B cell (primary cell): ENCODE measurements around the gene LRRC37A3. TPM values are rescaled to one million over a fixed set of nuclear protein-coding genes. Genes with fewer than 3 reads are reported as not detected.
"Not testable (repeated sequence)": the region's sequence is repeated elsewhere in the genome, so short reads cannot be mapped to it uniquely, and the experiment has no call there.

ENCODE experiments used
- ATAC-seq: fragments of 200-7000 bp; cut with Tn5 transposase; one replicate; pipeline ENCODE4 v1.10.0; 2021; ENCODE audit warnings: low read depth, mild to moderate bottlenecking, moderate number of reproducible peaks, moderate library complexity
- CTCF ChIA-PET: fragments of 350-600 bp; sonication (Branson Sonifier 250); formaldehyde crosslinking; loops from one replicate; lab custom pipeline; 2021; ENCODE audit warnings: antibody characterized with exemption, inconsistent platforms; lab: Charles Lee
- POLR2A ChIA-PET: fragments of 350-600 bp; sonication (Branson Sonifier 250); formaldehyde crosslinking; loops from one replicate; lab custom pipeline; 2021; ENCODE audit warnings: antibody characterized with exemption; lab: Charles Lee
- DNase-seq: peaks from one replicate; pipeline ENCODE4 v3.0.0; 2013
- H2AFZ ChIP-seq: 2 replicates; pipeline ENCODE4 v1.6.1; 2012; ENCODE audit warnings: mild to moderate bottlenecking, low read depth, low read length; ENCODE audit not compliant: insufficient read depth, poor library complexity, severe bottlenecking
- H3K27ac ChIP-seq, 2 donors: 1 replicate in 1 of 2; 2 replicates in 1 of 2; pipeline ENCODE4 v1.5.1; 2012 to 2013; ENCODE audit warnings: low read length in 2 of 2, mild to moderate bottlenecking in 2 of 2, moderate library complexity in 1 of 2
- H3K27me3 ChIP-seq, 4 experiments: fragments of 200-600 bp in 1 of 4; sonication (generic) in 1 of 4; replicated peaks in 1 of 4; 1 replicate in 2 of 4; 2 replicates in 2 of 4; pipeline versions ENCODE4 v1.6.1 to v1.7.0; 2013 to 2016; ENCODE audit warnings: low read length in 3 of 4, mild to moderate bottlenecking in 2 of 4, mixed read lengths in 1 of 4, moderate library complexity in 1 of 4; ENCODE audit not compliant: insufficient read depth in 4 of 4, control insufficient read depth in 3 of 4; ENCODE audit errors: control extremely low read depth in 1 of 4
- H3K36me3 ChIP-seq, 2 experiments: replicated peaks in 1 of 2; 1 replicate in 1 of 2; 2 replicates in 1 of 2; pipeline versions ENCODE4 v1.6.1 to v1.7.1; 2013; ENCODE audit warnings: low read length in 1 of 2; ENCODE audit not compliant: insufficient read depth in 2 of 2, control insufficient read depth in 1 of 2; ENCODE audit errors: control extremely low read depth in 1 of 2, extremely low read depth in 1 of 2
- H3K4me1 ChIP-seq, 2 donors: fragments of 200-600 bp in 1 of 2; sonication (generic) in 1 of 2; 1 replicate in 1 of 2; 2 replicates in 1 of 2; pipeline versions ENCODE4 v1.5.1 to v1.6.1; 2013 to 2017; ENCODE audit warnings: low read length in 2 of 2; ENCODE audit not compliant: control insufficient read depth in 2 of 2, insufficient read depth in 2 of 2
- H3K4me2 ChIP-seq: replicated peaks from 2 replicates; pipeline ENCODE3; 2012; ENCODE audit warnings: mild to moderate bottlenecking, low read depth, low read length; ENCODE audit not compliant: poor library complexity, severe bottlenecking
- H3K4me3 ChIP-seq, 5 experiments: fragments of 200-600 bp in 1 of 5; sonication (generic) in 1 of 5; 1 replicate in 3 of 5; 2 replicates in 2 of 5; pipeline versions ENCODE4 v1.5.1 to v1.7.0; 2011 to 2016; ENCODE audit warnings: low read length in 4 of 5, mild to moderate bottlenecking in 4 of 5, low read depth in 2 of 5, control low read depth in 1 of 5, moderate library complexity in 1 of 5; ENCODE audit not compliant: insufficient read depth in 1 of 5; ENCODE audit errors: control extremely low read depth in 1 of 5, extremely low read depth in 1 of 5
- H3K79me2 ChIP-seq: fragments of 200-600 bp; sonication (generic); one replicate; pipeline ENCODE4 v1.6.0; 2016; ENCODE audit warnings: low read length; ENCODE audit not compliant: control insufficient read depth, insufficient read depth
- H3K9ac ChIP-seq: fragments of 200-600 bp; sonication (generic); 2 replicates; pipeline ENCODE4 v1.6.1; 2017; ENCODE audit warnings: mild to moderate bottlenecking, low read length, moderate library complexity
- H3K9me3 ChIP-seq, 3 donors: one replicate each; pipeline versions ENCODE4 v1.6.1 to v1.7.1; 2013; ENCODE audit warnings: low read length in 2 of 3; ENCODE audit not compliant: control insufficient read depth in 2 of 3, insufficient read depth in 1 of 3; ENCODE audit errors: control extremely low read depth in 1 of 3
- H4K20me1 ChIP-seq: 2 replicates; pipeline ENCODE4 v1.6.0; 2012; ENCODE audit warnings: mild to moderate bottlenecking, low read length; ENCODE audit not compliant: insufficient read depth, control insufficient read depth, poor library complexity, severe bottlenecking
- H3K27ac Mint-ChIP-seq: one replicate; pipeline ENCODE4 v1.8.0; 2021; ENCODE audit warnings: mixed read lengths
- H3K27me3 Mint-ChIP-seq: one replicate; pipeline ENCODE4 v1.8.0; 2021; ENCODE audit warnings: mixed read lengths
- H3K4me1 Mint-ChIP-seq: one replicate; pipeline ENCODE4 v1.8.0; 2021; ENCODE audit warnings: mixed read lengths
- H3K4me3 Mint-ChIP-seq: one replicate; pipeline ENCODE4 v1.8.0; 2021; ENCODE audit warnings: mixed read lengths
- H3K9me3 Mint-ChIP-seq: one replicate; pipeline ENCODE4 v1.8.0; 2022; ENCODE audit warnings: mixed read lengths; ENCODE audit not compliant: insufficient read depth
- CTCF ChIP-seq: fragments of 200-600 bp; IDR thresholded peaks from one replicate; pipeline ENCODE4 v1.8.0; 2022; ENCODE audit warnings: antibody characterized with exemption, mild to moderate bottlenecking
- EZH2 ChIP-seq: IDR thresholded peaks from 2 replicates; pipeline ENCODE4 v1.6.1; 2012; ENCODE audit warnings: borderline replicate concordance, low read depth, mild to moderate bottlenecking, moderate library complexity, low read length; ENCODE audit not compliant: insufficient read depth, poor library complexity, severe bottlenecking
- WGBS: methylation state at CpG from one replicate; pipeline ENCODE4 v1.1.5; 2013; ENCODE audit warnings: missing lambda C conversion rate; ENCODE audit not compliant: insufficient coverage; 5-methylcytosine and 5-hydroxymethylcytosine counted together
- intact Hi-C: fragments of 100-400 bp; cut with micrococcal nuclease; formaldehyde crosslinking; loops from one replicate; pipeline ENCODE4 v1.10.0; 2022
- polyA plus RNA-seq: library from polyadenylated mRNA; depleted of rRNA; stranded (reverse); fragments of >200 nt; gene quantifications from 2 replicates; pipeline ENCODE4 v1.2.3, GENCODE V29; 2012
- total RNA-seq, 2 donors: library from RNA; stranded (reverse); fragments of 120-200 nt in 1 of 2; gene quantifications; 1 replicate in 1 of 2; 2 replicates in 1 of 2; pipeline versions ENCODE4 v1.2.3 to v1.2.4, GENCODE V29; 2013 to 2022

Gene LRRC37A3
- total and polyA plus RNA-seq, 2 donors (not counting 1 experiment from before 2014, with no cell fraction given) = 5.3 to 67.2 TPM

GRCh38 chr17:64961563-64962378 is 42.5 kb upstream of the LRRC37A3 start:
- ATAC-seq (peak; percentile 34), DNase-seq (peak; percentile 82)
- not testable (repeated sequence) for H3K36me3 ChIP-seq, H3K9ac ChIP-seq, H3K9me3 ChIP-seq, H3K9me3 Mint-ChIP-seq, H3K27me3 ChIP-seq, H4K20me1 ChIP-seq, H3K79me2 ChIP-seq, H3K4me3 ChIP-seq, H3K27ac ChIP-seq, H3K27me3 Mint-ChIP-seq
- ChIA-PET CTCF (interaction anchor here (0.5 to 8.7 kb wide), 17 partner anchors 14 to 237 kb away, joined by 3 to 79 read pairs (median 5); partner anchors contain the start of genes LRRC37A3 and RGS9), POLR2A (interaction anchor here (1.2 to 2.3 kb wide), 3 partner anchors 14 to 138 kb away, joined by 3 to 8 read pairs (median 8); partner anchors contain the start of gene LRRC37A3)
- intact Hi-C loops = loop anchor here (1.0 to 10.0 kb wide), 4 partner anchors 47 to 183 kb away; partner anchors contain the start of genes LRRC37A3 and RGS9
- Histone ChIP-seq H3K4me1 (peaks cover 23 to 33% of the 10 kb centered on the region in 2 donors), H3K4me2 (peak overlapping the region; percentile 28), H2AFZ (peak overlapping the region; percentile 5)
- Mint-ChIP-seq H3K4me3 (peak overlapping the region; percentile 8), H3K4me1 (peaks cover 43% of the 10 kb centered on the region), H3K27ac (peak overlapping the region; percentile 8)
- 7% methylated on average over 9 of the region's 13 CpGs for WGBS
- peak; percentile 78 for TF ChIP-seq CTCF

- no peaks in the 10 kb centered on the region for H3K27me3 ChIP-seq
- no peak overlapping the region for H3K27ac ChIP-seq
- no CpG with 5 or more reads among the region's 1 CpG for WGBS
- Mint-ChIP-seq H3K4me3 (no peak overlapping the region), H3K4me1 (no peaks in the 10 kb centered on the region), H3K9me3 (no peaks in the 10 kb centered on the region), H3K27ac (no peak overlapping the region), H3K27me3 (no peaks in the 10 kb centered on the region)
- no peaks in the 10 kb centered on the region for H3K4me1 ChIP-seq
- no peaks in the 10 kb centered on the region for H3K9me3 ChIP-seq
- ATAC-seq (no peak), DNase-seq (no peak)
- no peaks in the 10 kb centered on the region for H3K36me3 ChIP-seq
- no peak overlapping the region for H3K4me2 ChIP-seq
- no peak overlapping the region for H3K4me3 ChIP-seq
- intact Hi-C loops = no loop called here
- no peaks in the 10 kb centered on the region for H4K20me1 ChIP-seq
- ChIA-PET POLR2A (no interaction called here), CTCF (interaction anchor here (0.5 kb wide), 1 partner anchor 608 kb away, joined by 3 read pairs; no protein-coding TSS in a partner anchor)
- H3K9ac ChIP-seq = no peak overlapping the region
- H2AFZ ChIP-seq = no peak overlapping the region
- no peak for TF ChIP-seq CTCF
- TF ChIP-seq EZH2 = no peak
- no peaks in the 10 kb centered on the region for H3K79me2 ChIP-seq
Measured at GRCh38 chr17:64951877-64952276, 32.6 kb upstream of the LRRC37A3 start.
